Activated naive CD4-positive, alpha-beta T cell treated with anti-CD3 and anti-CD28 coated beads for 36 hours (primary cell): ENCODE measurements around the gene NCK1. TPM values are rescaled to one million over a fixed set of nuclear protein-coding genes. Genes with fewer than 3 reads are reported as not detected.

Source experiments
- CTCF ChIA-PET: fragments of 350-600 bp; sonication (Branson Sonifier 250); formaldehyde crosslinking; loops from one replicate; lab custom pipeline; 2021; ENCODE audit warnings: antibody characterized with exemption; lab: Charles Lee
- DNase-seq: peaks from one replicate; pipeline ENCODE4 v3.0.0-alpha.2; 2020
- H3K27ac Mint-ChIP-seq: one replicate; pipeline ENCODE4 v1.8.0; 2021; ENCODE audit warnings: mild to moderate bottlenecking, mixed read lengths
- H3K27me3 Mint-ChIP-seq: one replicate; pipeline ENCODE4 v1.8.0; 2021; ENCODE audit warnings: low read depth, mixed read lengths
- H3K36me3 Mint-ChIP-seq: one replicate; pipeline ENCODE4 v1.8.0; 2021; ENCODE audit warnings: low read depth, mixed read lengths
- H3K4me1 Mint-ChIP-seq: one replicate; pipeline ENCODE4 v1.8.0; 2021; ENCODE audit warnings: low read depth, mixed read lengths
- H3K4me3 Mint-ChIP-seq: one replicate; pipeline ENCODE4 v1.8.0; 2021; ENCODE audit warnings: mild to moderate bottlenecking, moderate library complexity, mixed read lengths
- H3K9me3 Mint-ChIP-seq: one replicate; pipeline ENCODE4 v1.8.0; 2021; ENCODE audit warnings: mixed read lengths
- intact Hi-C: fragments of 100-400 bp; cut with micrococcal nuclease; formaldehyde crosslinking; loops from one replicate; pipeline ENCODE4 v1.15.1; 2023
- total RNA-seq, 2 experiments: library from RNA; stranded (reverse); gene quantifications; one replicate each; pipeline ENCODE4 v1.2.3, GENCODE V29; 2021

NCK1 gene
- total RNA-seq, 2 experiments from 2014 or later, result 24.1 to 29.2 TPM

DNA sequence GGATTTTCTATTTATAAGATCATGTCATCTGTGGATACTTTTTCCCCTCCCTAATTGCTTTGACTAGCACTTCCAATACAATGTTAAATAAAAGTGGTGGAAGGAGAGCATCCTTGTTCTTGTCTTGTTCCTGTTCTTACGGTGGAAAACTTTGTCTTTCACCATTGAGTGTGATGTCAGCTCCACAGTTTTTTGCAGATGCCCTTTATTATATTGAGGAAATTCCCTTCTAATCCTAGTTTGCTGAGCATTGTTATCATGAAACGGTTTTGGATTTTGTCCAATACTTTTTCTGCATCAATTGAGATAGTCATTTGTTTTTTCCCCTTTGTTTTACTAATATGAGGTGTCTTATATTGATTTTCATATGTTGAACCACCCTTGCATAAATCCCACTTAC, 75.8 kb downstream of the NCK1 start:
- no peak overlapping the region for H3K27ac Mint-ChIP-seq
- H3K4me1 Mint-ChIP-seq, result peaks cover 53% of the 10 kb centered on the region
- no peak for DNase-seq
- no peaks in the 10 kb centered on the region for H3K27me3 Mint-ChIP-seq
- intact Hi-C loops, result loop anchor here (5.0 kb wide), 1 partner anchor 186 kb away; the partner anchor contains the start of gene STAG1
- H3K36me3 Mint-ChIP-seq, result peaks cover 36% of the 10 kb centered on the region
- peaks cover 3% of the 10 kb centered on the region for H3K9me3 Mint-ChIP-seq
- H3K4me3 Mint-ChIP-seq, result no peak overlapping the region
- CTCF ChIA-PET, result interaction anchor here (1.5 kb wide), 1 partner anchor 186 kb away, joined by 4 read pairs; the partner anchor contains the start of gene STAG1

- CTCF ChIA-PET, result interaction anchor here (0.5 to 1.5 kb wide), 4 partner anchors 54 to 806 kb away, joined by 3 to 4 read pairs (median 4); partner anchors contain the start of gene STAG1
- Mint-ChIP-seq H3K27ac (no peak overlapping the region), H3K36me3 (peaks cover 32% of the 10 kb centered on the region), H3K4me3 (no peak overlapping the region), H3K9me3 (peaks cover 3% of the 10 kb centered on the region), H3K4me1 (peaks cover 53% of the 10 kb centered on the region), H3K27me3 (no peaks in the 10 kb centered on the region)
- no peak for DNase-seq
- intact Hi-C loops, result loop anchor here (5.0 kb wide), 1 partner anchor 186 kb away; the partner anchor contains the start of gene STAG1
Observed at GRCh38 chr3:136938334-136938733, 76.3 kb downstream of the NCK1 start.

DNA sequence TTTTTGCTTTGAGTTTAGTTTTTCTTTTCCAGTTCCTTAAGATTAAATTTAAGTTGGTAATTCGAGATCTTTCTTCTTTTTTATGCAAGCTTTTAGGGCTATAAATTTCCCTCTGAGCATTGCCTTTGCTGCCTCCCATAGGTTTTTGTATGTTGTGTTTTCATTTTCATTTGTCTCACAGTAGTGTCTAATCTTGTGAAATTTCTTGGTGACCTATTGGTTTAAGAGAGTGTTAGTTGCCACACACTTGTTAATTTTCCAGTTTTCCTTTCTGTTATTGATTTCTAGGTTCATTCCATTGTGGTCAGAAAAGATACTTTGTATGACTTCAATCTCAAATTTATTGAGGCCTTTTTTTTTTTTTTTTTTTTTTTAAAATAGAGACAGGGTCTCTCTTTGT, 77.5 kb downstream of the NCK1 start:
- H3K4me3 Mint-ChIP-seq, result no peak overlapping the region
- intact Hi-C loops, result loop anchor here (5.0 kb wide), 1 partner anchor 187 kb away; the partner anchor contains the start of gene STAG1
- H3K27ac Mint-ChIP-seq, result no peak overlapping the region
- H3K9me3 Mint-ChIP-seq, result peaks cover 3% of the 10 kb centered on the region
- DNase-seq, result no peak
- H3K4me1 Mint-ChIP-seq, result peaks cover 54% of the 10 kb centered on the region
- CTCF ChIA-PET, result interaction anchor here (1.2 to 1.5 kb wide), 2 partner anchors 56 to 187 kb away, joined by 3 to 4 read pairs; partner anchors contain the start of gene STAG1
- H3K36me3 Mint-ChIP-seq, result peaks cover 26% of the 10 kb centered on the region
- H3K27me3 Mint-ChIP-seq, result no peaks in the 10 kb centered on the region

DNA sequence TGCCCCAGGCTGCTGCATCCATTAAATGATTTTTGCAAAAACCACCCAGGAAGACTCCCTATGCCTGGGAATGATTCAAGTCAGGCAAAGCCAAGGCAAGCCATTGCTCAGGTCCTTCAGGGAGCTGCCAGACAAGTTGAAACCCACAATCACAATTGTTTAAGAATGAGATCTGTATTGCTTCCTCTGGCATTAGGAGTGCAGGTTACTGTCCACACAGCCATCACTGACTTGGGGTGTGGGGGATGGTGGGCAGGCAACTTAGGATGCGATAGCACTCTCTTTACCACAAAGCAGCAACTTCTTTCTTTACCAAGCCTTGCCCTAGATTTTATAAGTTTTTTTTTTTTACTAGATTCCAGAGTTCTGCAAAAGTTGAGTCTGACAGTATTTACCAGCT, 80.8 kb downstream of the NCK1 start:
- H3K36me3 Mint-ChIP-seq, result peaks cover 16% of the 10 kb centered on the region
- H3K27me3 Mint-ChIP-seq, result no peaks in the 10 kb centered on the region
- no peak overlapping the region for H3K4me3 Mint-ChIP-seq
- intact Hi-C loops, result no loop called here
- H3K27ac Mint-ChIP-seq, result no peak overlapping the region
- peaks cover 46% of the 10 kb centered on the region for H3K4me1 Mint-ChIP-seq
- CTCF ChIA-PET, result interaction anchor here (0.8 to 1.4 kb wide), 2 partner anchors 14 to 552 kb away, joined by 3 to 4 read pairs; no protein-coding TSS in a partner anchor
- no peaks in the 10 kb centered on the region for H3K9me3 Mint-ChIP-seq
- no peak for DNase-seq

- Mint-ChIP-seq H3K27me3 (no peaks in the 10 kb centered on the region), H3K4me1 (peaks cover 40% of the 10 kb centered on the region), H3K27ac (no peak overlapping the region), H3K9me3 (no peaks in the 10 kb centered on the region), H3K4me3 (no peak overlapping the region), H3K36me3 (peaks cover 15% of the 10 kb centered on the region)
- intact Hi-C loops, result no loop called here
- CTCF ChIA-PET, result no interaction called here
- DNase-seq, result no peak
Observed at GRCh38 chr3:136943436-136943835, 81.4 kb downstream of the NCK1 start.

- intact Hi-C loops, result loop anchor here (5.0 kb wide), 1 partner anchor 65 kb away; no protein-coding TSS in a partner anchor
- Mint-ChIP-seq H3K9me3 (no peaks in the 10 kb centered on the region), H3K27ac (no peak overlapping the region), H3K27me3 (no peaks in the 10 kb centered on the region), H3K4me3 (no peak overlapping the region), H3K36me3 (peaks cover 15% of the 10 kb centered on the region), H3K4me1 (peaks cover 19% of the 10 kb centered on the region)
- no peak for DNase-seq
- CTCF ChIA-PET, result interaction anchor here (0.6 to 1.3 kb wide), 2 partner anchors 86 kb away, joined by 3 to 4 read pairs; no protein-coding TSS in a partner anchor
Observed at GRCh38 chr3:136946978-136947377, 85.0 kb downstream of the NCK1 start.

DNA sequence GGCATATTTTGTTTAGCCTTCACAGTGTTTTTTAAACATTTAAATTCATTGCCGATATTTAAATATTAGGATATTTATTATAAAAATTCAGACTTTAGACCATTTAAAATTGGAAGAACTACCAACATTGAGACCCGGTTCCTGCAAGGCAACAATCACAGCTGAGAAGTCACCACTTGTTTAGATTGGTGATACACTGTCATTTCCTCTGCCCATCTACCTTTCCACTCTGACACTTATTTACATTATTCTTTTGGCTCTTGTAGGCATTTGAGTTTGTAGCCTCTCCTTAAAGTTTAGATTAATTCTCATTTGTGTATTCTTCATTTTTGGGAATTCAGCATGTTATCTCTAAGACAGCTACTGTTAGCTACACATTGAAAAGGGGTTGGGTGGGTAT, 85.5 kb downstream of the NCK1 start:
- intact Hi-C loops, result loop anchor here (5.0 kb wide), 1 partner anchor 65 kb away; no protein-coding TSS in a partner anchor
- no peak overlapping the region for H3K4me3 Mint-ChIP-seq
- H3K9me3 Mint-ChIP-seq, result no peaks in the 10 kb centered on the region
- peaks cover 16% of the 10 kb centered on the region for H3K4me1 Mint-ChIP-seq
- no peak for DNase-seq
- H3K27ac Mint-ChIP-seq, result no peak overlapping the region
- peaks cover 15% of the 10 kb centered on the region for H3K36me3 Mint-ChIP-seq
- CTCF ChIA-PET, result interaction anchor here (0.6 to 1.3 kb wide), 2 partner anchors 85 to 86 kb away, joined by 3 to 4 read pairs; no protein-coding TSS in a partner anchor
- H3K27me3 Mint-ChIP-seq, result no peaks in the 10 kb centered on the region

DNA sequence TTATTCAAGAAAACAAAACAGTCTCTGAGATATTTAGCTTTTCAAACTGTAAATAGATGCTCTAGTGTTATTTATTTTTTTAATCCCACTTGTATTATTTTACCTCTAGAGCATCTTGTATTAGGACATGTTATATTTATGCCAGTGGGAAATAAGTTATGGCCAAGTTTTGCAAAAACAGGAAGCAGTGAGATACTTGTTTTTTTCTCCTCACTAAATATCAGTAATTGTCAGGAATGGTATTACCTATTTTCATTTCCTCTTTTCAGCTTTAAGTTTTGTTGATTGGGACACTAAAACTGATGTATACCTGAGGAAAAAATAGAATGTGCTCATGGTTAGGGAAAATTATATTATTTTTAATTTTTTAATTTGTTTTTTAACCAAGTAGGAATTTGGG, 87.1 kb downstream of the NCK1 start:
- peaks cover 8% of the 10 kb centered on the region for H3K4me1 Mint-ChIP-seq
- H3K36me3 Mint-ChIP-seq, result peaks cover 12% of the 10 kb centered on the region
- no peaks in the 10 kb centered on the region for H3K9me3 Mint-ChIP-seq
- no peak overlapping the region for H3K27ac Mint-ChIP-seq
- DNase-seq, result no peak
- no peak overlapping the region for H3K4me3 Mint-ChIP-seq
- CTCF ChIA-PET, result no interaction called here
- intact Hi-C loops, result loop anchor here (5.0 kb wide), 1 partner anchor 63 kb away; no protein-coding TSS in a partner anchor
- no peaks in the 10 kb centered on the region for H3K27me3 Mint-ChIP-seq

- CTCF ChIA-PET, result interaction anchor here (1.4 to 1.7 kb wide), 2 partner anchors 64 to 907 kb away, joined by 3 to 8 read pairs; no protein-coding TSS in a partner anchor
- no peaks in the 10 kb centered on the region for H3K9me3 Mint-ChIP-seq
- no peaks in the 10 kb centered on the region for H3K27me3 Mint-ChIP-seq
- H3K4me3 Mint-ChIP-seq, result no peak overlapping the region
- intact Hi-C loops, result loop anchor here (5.0 kb wide), 1 partner anchor 63 kb away; no protein-coding TSS in a partner anchor
- no peak for DNase-seq
- peaks cover 12% of the 10 kb centered on the region for H3K36me3 Mint-ChIP-seq
- no peak overlapping the region for H3K27ac Mint-ChIP-seq
- H3K4me1 Mint-ChIP-seq, result peaks cover 13% of the 10 kb centered on the region
Observed at GRCh38 chr3:136949708-136950107, 87.7 kb downstream of the NCK1 start.

DNA sequence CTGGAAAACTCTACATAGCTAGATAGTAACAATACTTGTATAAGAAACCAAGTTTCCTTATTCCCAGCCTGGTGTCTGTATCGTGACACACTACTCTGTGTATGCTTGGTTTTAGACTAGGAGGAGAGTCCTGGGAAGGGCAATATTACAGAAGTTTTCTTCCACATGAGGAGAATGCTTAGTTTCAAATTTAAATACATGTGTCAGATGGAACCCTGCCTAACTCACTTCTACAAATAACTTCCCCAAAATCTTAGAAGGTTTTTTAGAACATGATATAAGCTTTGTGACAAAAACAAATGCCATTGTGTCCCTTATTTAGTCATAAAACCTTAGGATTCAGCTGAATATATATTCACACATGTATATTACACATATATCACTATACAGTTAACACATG, 88.6 kb downstream of the NCK1 start:
- Mint-ChIP-seq H3K27ac (no peak overlapping the region), H3K27me3 (no peaks in the 10 kb centered on the region), H3K4me1 (peaks cover 22% of the 10 kb centered on the region), H3K36me3 (peaks cover 9% of the 10 kb centered on the region), H3K9me3 (no peaks in the 10 kb centered on the region), H3K4me3 (no peak overlapping the region)
- intact Hi-C loops, result no loop called here
- CTCF ChIA-PET, result interaction anchor here (1.4 to 1.7 kb wide), 2 partner anchors 63 to 908 kb away, joined by 3 to 8 read pairs; no protein-coding TSS in a partner anchor
- no peak for DNase-seq

- H3K36me3 Mint-ChIP-seq, result no peaks in the 10 kb centered on the region
- H3K4me1 Mint-ChIP-seq, result peaks cover 18% of the 10 kb centered on the region
- no peak overlapping the region for H3K4me3 Mint-ChIP-seq
- no peaks in the 10 kb centered on the region for H3K27me3 Mint-ChIP-seq
- intact Hi-C loops, result no loop called here
- DNase-seq, result no peak
- CTCF ChIA-PET, result no interaction called here
- no peak overlapping the region for H3K27ac Mint-ChIP-seq
- no peaks in the 10 kb centered on the region for H3K9me3 Mint-ChIP-seq
Observed at GRCh38 chr3:136952292-136952691, 90.3 kb downstream of the NCK1 start.

- no peak overlapping the region for H3K27ac Mint-ChIP-seq
- peaks cover 18% of the 10 kb centered on the region for H3K4me1 Mint-ChIP-seq
- H3K36me3 Mint-ChIP-seq, result no peaks in the 10 kb centered on the region
- H3K4me3 Mint-ChIP-seq, result no peak overlapping the region
- H3K9me3 Mint-ChIP-seq, result no peaks in the 10 kb centered on the region
- CTCF ChIA-PET, result no interaction called here
- intact Hi-C loops, result no loop called here
- no peak for DNase-seq
- no peaks in the 10 kb centered on the region for H3K27me3 Mint-ChIP-seq
Observed at GRCh38 chr3:136954251-136954650, 92.2 kb downstream of the NCK1 start.
